PFSK-1 (cell line): Measurements from ENCODE around the gene PEAR1.

Experiments used
- FOXP2 ChIP-seq: optimal IDR thresholded peaks from 2 replicates; pipeline ENCODE3; 2011; ENCODE audit warnings: borderline replicate concordance, control low read depth, inconsistent platforms; ENCODE audit not compliant: insufficient read depth; ENCODE audit errors: extremely low read length, extremely low read depth
- POLR2AphosphoS5 ChIP-seq: IDR thresholded peaks from 2 replicates; pipeline ENCODE4 v1.6.1; 2012; ENCODE audit warnings: low read depth, mild to moderate bottlenecking, control low read depth, low read length, moderate library complexity
- TAF1 ChIP-seq: IDR thresholded peaks from 2 replicates; pipeline ENCODE4 v1.6.1; 2012; ENCODE audit warnings: low read length, control low read depth, borderline replicate concordance; ENCODE audit not compliant: insufficient read depth
- TF ChIP-seq, protein P1 (sequence below), 2 experiments: IDR thresholded peaks; 2 replicates each; pipeline versions ENCODE4 v1.6.1 to v1.8.0; 2011 to 2012; ENCODE audit warnings: low read depth in 2 of 2, low read length in 2 of 2, control low read depth in 1 of 2, inconsistent platforms in 1 of 2, mild to moderate bottlenecking in 1 of 2, moderate library complexity in 1 of 2; ENCODE audit not compliant: insufficient read depth in 1 of 2

GRCh38 chr1:156901966-156902915, 8.7 kb downstream of the PEAR1 start:
- TF ChIP-seq POLR2AphosphoS5 (no peak), TAF1 (no peak), FOXP2 (no peak)
- TF ChIP-seq, protein P1, sequence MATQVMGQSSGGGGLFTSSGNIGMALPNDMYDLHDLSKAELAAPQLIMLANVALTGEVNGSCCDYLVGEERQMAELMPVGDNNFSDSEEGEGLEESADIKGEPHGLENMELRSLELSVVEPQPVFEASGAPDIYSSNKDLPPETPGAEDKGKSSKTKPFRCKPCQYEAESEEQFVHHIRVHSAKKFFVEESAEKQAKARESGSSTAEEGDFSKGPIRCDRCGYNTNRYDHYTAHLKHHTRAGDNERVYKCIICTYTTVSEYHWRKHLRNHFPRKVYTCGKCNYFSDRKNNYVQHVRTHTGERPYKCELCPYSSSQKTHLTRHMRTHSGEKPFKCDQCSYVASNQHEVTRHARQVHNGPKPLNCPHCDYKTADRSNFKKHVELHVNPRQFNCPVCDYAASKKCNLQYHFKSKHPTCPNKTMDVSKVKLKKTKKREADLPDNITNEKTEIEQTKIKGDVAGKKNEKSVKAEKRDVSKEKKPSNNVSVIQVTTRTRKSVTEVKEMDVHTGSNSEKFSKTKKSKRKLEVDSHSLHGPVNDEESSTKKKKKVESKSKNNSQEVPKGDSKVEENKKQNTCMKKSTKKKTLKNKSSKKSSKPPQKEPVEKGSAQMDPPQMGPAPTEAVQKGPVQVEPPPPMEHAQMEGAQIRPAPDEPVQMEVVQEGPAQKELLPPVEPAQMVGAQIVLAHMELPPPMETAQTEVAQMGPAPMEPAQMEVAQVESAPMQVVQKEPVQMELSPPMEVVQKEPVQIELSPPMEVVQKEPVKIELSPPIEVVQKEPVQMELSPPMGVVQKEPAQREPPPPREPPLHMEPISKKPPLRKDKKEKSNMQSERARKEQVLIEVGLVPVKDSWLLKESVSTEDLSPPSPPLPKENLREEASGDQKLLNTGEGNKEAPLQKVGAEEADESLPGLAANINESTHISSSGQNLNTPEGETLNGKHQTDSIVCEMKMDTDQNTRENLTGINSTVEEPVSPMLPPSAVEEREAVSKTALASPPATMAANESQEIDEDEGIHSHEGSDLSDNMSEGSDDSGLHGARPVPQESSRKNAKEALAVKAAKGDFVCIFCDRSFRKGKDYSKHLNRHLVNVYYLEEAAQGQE (IDR thresholded peaks at IDR 0.05; ENCODE audit: insufficient read depth in 1 of 2, low read depth in 2 of 2, low read length in 2 of 2): no peak
